HepG2 (cell line): ENCODE results near the gene PBX1. TPM values are rescaled to one million over a fixed set of nuclear protein-coding genes. Genes with fewer than 3 reads are reported as not detected.

Source experiments
- ATAC-seq: fragments of 200-7000 bp; cut with Tn5 transposase; 3 replicates; pipeline ENCODE4 v1.9.1; 2020; ENCODE audit warnings: mild to moderate bottlenecking, moderate library complexity
- BruUV-seq: library from RNA; stranded (reverse); fragments of 400-500 nt; replicated peaks from 2 replicates; lab custom pipeline; 2021; lab: Mats Ljungman, UMichigan
- CTCF ChIA-PET: fragments of 300-600 bp; formaldehyde crosslinking; extraction: SDS; loops from one replicate; lab custom pipeline; 2021; ENCODE audit warnings: low total read pairs, inconsistent platforms, low intra/inter-chr PET ratio; lab: Yijun Ruan, JAX
- POLR2A ChIA-PET: fragments of 350-600 bp; sonication (Branson Sonifier 250); formaldehyde crosslinking; loops from one replicate; lab custom pipeline; 2020; ENCODE audit warnings: antibody characterized with exemption, inconsistent platforms; lab: Yijun Ruan, JAX
- DNase-seq: peaks from one replicate; pipeline ENCODE4 v3.0.0-alpha.2; 2015; ENCODE audit warnings: low spot score
- FAIRE-seq: peaks from 3 replicates; lab custom pipeline; 2011; peaks lifted over from hg19 to GRCh38; lab: Jason Lieb, UNC
- H2AFZ ChIP-seq: one replicate; pipeline ENCODE4 v1.6.1; 2011; ENCODE audit warnings: low read length, inconsistent platforms
- H3K27ac ChIP-seq: fragments of 300-600 bp; 3 replicates; pipeline ENCODE4 v1.8.0; 2011; ENCODE audit warnings: mixed run types, mild to moderate bottlenecking, mixed read lengths, low read length, inconsistent platforms; ENCODE audit not compliant: insufficient read depth; ENCODE audit errors: extremely low read length
- H3K27me3 ChIP-seq, 2 experiments: fragments of 200-600 bp in 1 of 2; 2 replicates in 1 of 2; 3 replicates in 1 of 2; pipeline versions ENCODE4 v1.6.0 to v1.8.0; 2011; ENCODE audit warnings: low read length in 2 of 2, mild to moderate bottlenecking in 2 of 2, moderate library complexity in 2 of 2, inconsistent platforms in 1 of 2; ENCODE audit not compliant: insufficient read depth in 2 of 2, control insufficient read depth in 1 of 2
- H3K36me3 ChIP-seq, 2 experiments: fragments of 200-600 bp in 1 of 2; replicated peaks in 1 of 2; 2 replicates in 1 of 2; 3 replicates in 1 of 2; pipeline versions ENCODE4 v1.5.1 to v1.8.0; 2011; ENCODE audit warnings: low read length in 2 of 2, inconsistent platforms in 1 of 2; ENCODE audit not compliant: insufficient read depth in 2 of 2, control insufficient read depth in 1 of 2
- H3K4me1 ChIP-seq: 2 replicates; pipeline ENCODE4 v1.5.1; 2012; ENCODE audit warnings: low read length, inconsistent platforms; ENCODE audit not compliant: insufficient read depth
- H3K4me2 ChIP-seq: 2 replicates; pipeline ENCODE4 v1.6.0; 2011; ENCODE audit warnings: low read depth, low read length, inconsistent platforms
- H3K4me3 ChIP-seq, 3 experiments: fragments of 200-600 bp in 1 of 3; sonication (generic), shearing (Covaris generic) in 1 of 3; replicated peaks in 1 of 3; 2 replicates each; pipeline ENCODE4 v1.5.1; 2011 to 2016; ENCODE audit warnings: low read length in 3 of 3, inconsistent platforms in 2 of 3, low read depth in 2 of 3, mild to moderate bottlenecking in 2 of 3, control low read depth in 1 of 3, mixed read lengths in 1 of 3; ENCODE audit not compliant: insufficient read depth in 1 of 3
- H3K79me2 ChIP-seq: one replicate; pipeline ENCODE4 v1.6.1; 2011; ENCODE audit warnings: low read length, inconsistent platforms; ENCODE audit not compliant: insufficient read depth
- H3K9ac ChIP-seq: 2 replicates; pipeline ENCODE4 v1.6.0; 2011; ENCODE audit warnings: mild to moderate bottlenecking, low read depth, low read length, inconsistent platforms; ENCODE audit not compliant: insufficient read depth
- H3K9me3 ChIP-seq: 2 replicates; pipeline ENCODE4 v1.5.1; 2012; ENCODE audit warnings: mild to moderate bottlenecking, low read length
- H4K20me1 ChIP-seq: 2 replicates; pipeline ENCODE4 v1.6.0; 2011; ENCODE audit warnings: inconsistent platforms, mild to moderate bottlenecking, low read length, moderate library complexity; ENCODE audit not compliant: insufficient read depth
- FOXO1 ChIP-seq: sonication (generic); formaldehyde crosslinking; IDR thresholded peaks from 2 replicates; pipeline ENCODE4 v1.4.0; 2020; ENCODE audit warnings: missing genetic modification reagents
- HMG20B ChIP-seq: conservative IDR thresholded peaks from 2 replicates; pipeline ENCODE4 v1.6.1; 2016; ENCODE audit warnings: missing genetic modification reagents, missing compliant biosample characterization
- NPAS2 ChIP-seq: sonication (generic); formaldehyde crosslinking; IDR thresholded peaks from 2 replicates; pipeline ENCODE4 v1.8.0; 2022; ENCODE audit warnings: mild to moderate bottlenecking, missing genetic modification reagents, borderline replicate concordance
- RXRB ChIP-seq: IDR thresholded peaks from 2 replicates; pipeline ENCODE4 v1.6.1; 2016; ENCODE audit warnings: borderline replicate concordance, missing genetic modification reagents, missing compliant biosample characterization
- SP4 ChIP-seq: sonication (generic); formaldehyde crosslinking; IDR thresholded peaks from 2 replicates; pipeline ENCODE4 v1.8.1; 2023; ENCODE audit warnings: mild to moderate bottlenecking, missing genetic modification reagents
- ZNF3 ChIP-seq: IDR thresholded peaks from 2 replicates; pipeline ENCODE4 v1.7.0; 2017; ENCODE audit warnings: inconsistent platforms
- ZNF317 ChIP-seq: sonication (generic); formaldehyde crosslinking; IDR thresholded peaks from 2 replicates; pipeline ENCODE4 v1.5.0; 2020; ENCODE audit warnings: mild to moderate bottlenecking, missing genetic modification reagents
- ZNF451 ChIP-seq: sonication (generic); formaldehyde crosslinking; IDR thresholded peaks from 2 replicates; pipeline ENCODE4 v1.5.0; 2020; ENCODE audit warnings: mild to moderate bottlenecking, missing genetic modification reagents
- in situ Hi-C: cut with HindIII; loops from 2 replicates; pipeline ENCODE4 v1.10.0; 2017; ENCODE audit warnings: low pct_unique_long_range_greater_than_20kb; ENCODE audit not compliant: extremely low pct_ligation_motif_present
- intact Hi-C: fragments of 100-400 bp; cut with micrococcal nuclease; formaldehyde crosslinking; loops from one replicate; pipeline ENCODE4 v1.10.0; 2022; ENCODE audit not compliant: unreplicated experiment
- polyA plus RNA-seq, 8 experiments: library from polyadenylated mRNA; depleted of rRNA in 3 of 8; stranded (reverse) in 7 of 8; unstranded in 1 of 8; fragments of >200 nt; fragmentation: Illumina TruSeq in 4 of 8; extraction: Trizol in 4 of 8; gene quantifications; 2 replicates each; pipeline versions ENCODE4 v1.2.1 to v1.2.3, GENCODE V29; 2011 to 2016; ENCODE audit warnings: low read depth in 4 of 8, missing spikeins in 1 of 8, mixed read lengths in 1 of 8; ENCODE audit not compliant: insufficient read depth in 1 of 8
- total RNA-seq, 5 experiments: library from RNA; depleted of rRNA; stranded (reverse); fragments of >200 nt; fragmentation: Illumina TruSeq; extraction: Trizol; gene quantifications; 2 replicates each; pipeline ENCODE4 v1.2.3, GENCODE V29; 2016; ENCODE audit warnings: low read depth in 1 of 5
- TF ChIP-seq, protein P1 (sequence below): sonication (generic); formaldehyde crosslinking; IDR thresholded peaks from 2 replicates; pipeline ENCODE4 v1.9.0; 2021; ENCODE audit warnings: mild to moderate bottlenecking, missing genetic modification reagents
- TF ChIP-seq, protein P2 (sequence below): sonication (generic); formaldehyde crosslinking; IDR thresholded peaks from 2 replicates; pipeline ENCODE4 v1.5.0; 2020; ENCODE audit warnings: mild to moderate bottlenecking, missing genetic modification reagents, borderline replicate concordance

The PBX1 gene
- total and polyA plus RNA-seq, 2 of the 13 experiments (the other 11 are each of a cell fraction or from before 2014, with no cell fraction given) = 0.24 TPM; not detected in 1

DNA sequence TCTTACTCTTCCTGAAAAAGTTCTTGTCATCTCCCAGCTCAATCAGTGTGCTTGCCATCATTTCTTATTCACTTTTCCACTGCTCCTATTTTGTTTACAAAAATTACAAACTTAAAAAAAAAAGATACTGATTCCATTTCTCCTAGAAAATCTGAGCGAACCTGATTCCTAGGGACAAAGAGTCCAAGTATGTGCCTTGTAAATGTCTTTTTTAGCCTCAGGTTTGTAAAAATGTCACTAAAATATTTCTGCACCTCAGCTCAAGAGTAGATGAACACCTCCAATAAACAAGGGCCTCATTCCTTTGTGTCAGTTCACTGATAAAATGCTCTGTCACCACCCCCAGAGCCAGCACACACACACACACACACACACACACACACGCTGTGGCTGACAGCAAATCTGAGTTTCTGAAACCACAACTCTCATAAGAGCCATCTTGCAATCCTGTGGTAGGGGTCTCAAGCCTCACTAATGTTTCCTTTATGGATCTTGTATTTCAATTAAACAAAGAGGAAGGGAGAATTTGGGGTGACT is 299.2 kb downstream of the PBX1 start (continued):
- TF ChIP-seq, protein P1, sequence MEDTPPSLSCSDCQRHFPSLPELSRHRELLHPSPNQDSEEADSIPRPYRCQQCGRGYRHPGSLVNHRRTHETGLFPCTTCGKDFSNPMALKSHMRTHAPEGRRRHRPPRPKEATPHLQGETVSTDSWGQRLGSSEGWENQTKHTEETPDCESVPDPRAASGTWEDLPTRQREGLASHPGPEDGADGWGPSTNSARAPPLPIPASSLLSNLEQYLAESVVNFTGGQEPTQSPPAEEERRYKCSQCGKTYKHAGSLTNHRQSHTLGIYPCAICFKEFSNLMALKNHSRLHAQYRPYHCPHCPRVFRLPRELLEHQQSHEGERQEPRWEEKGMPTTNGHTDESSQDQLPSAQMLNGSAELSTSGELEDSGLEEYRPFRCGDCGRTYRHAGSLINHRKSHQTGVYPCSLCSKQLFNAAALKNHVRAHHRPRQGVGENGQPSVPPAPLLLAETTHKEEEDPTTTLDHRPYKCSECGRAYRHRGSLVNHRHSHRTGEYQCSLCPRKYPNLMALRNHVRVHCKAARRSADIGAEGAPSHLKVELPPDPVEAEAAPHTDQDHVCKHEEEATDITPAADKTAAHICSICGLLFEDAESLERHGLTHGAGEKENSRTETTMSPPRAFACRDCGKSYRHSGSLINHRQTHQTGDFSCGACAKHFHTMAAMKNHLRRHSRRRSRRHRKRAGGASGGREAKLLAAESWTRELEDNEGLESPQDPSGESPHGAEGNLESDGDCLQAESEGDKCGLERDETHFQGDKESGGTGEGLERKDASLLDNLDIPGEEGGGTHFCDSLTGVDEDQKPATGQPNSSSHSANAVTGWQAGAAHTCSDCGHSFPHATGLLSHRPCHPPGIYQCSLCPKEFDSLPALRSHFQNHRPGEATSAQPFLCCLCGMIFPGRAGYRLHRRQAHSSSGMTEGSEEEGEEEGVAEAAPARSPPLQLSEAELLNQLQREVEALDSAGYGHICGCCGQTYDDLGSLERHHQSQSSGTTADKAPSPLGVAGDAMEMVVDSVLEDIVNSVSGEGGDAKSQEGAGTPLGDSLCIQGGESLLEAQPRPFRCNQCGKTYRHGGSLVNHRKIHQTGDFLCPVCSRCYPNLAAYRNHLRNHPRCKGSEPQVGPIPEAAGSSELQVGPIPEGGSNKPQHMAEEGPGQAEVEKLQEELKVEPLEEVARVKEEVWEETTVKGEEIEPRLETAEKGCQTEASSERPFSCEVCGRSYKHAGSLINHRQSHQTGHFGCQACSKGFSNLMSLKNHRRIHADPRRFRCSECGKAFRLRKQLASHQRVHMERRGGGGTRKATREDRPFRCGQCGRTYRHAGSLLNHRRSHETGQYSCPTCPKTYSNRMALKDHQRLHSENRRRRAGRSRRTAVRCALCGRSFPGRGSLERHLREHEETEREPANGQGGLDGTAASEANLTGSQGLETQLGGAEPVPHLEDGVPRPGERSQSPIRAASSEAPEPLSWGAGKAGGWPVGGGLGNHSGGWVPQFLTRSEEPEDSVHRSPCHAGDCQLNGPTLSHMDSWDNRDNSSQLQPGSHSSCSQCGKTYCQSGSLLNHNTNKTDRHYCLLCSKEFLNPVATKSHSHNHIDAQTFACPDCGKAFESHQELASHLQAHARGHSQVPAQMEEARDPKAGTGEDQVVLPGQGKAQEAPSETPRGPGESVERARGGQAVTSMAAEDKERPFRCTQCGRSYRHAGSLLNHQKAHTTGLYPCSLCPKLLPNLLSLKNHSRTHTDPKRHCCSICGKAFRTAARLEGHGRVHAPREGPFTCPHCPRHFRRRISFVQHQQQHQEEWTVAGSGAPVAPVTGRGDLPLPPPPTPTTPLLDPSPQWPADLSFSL (CRISPR knock-in tag) = no peak
- TF ChIP-seq RXRB = no peak

DNA sequence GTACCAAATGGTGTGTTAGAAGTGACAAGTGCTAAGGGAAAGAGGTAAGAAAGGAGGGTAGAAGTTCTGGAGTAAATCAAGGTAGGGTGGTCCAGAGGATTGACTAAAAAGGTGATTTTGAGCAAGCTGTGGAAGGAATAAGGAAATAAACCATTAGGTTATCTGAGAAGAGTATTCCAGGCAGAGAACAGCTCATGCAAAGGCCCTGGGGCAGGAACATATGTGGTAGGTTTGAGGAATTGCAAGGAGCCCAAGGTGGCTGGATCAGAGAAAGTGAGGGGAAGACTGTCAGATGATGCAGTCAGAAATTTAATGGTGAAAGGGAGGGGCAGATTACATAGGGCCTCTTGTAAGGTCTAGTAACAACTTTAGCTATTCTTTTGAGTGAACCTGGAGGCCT is 302.6 kb downstream of the PBX1 start:
- Histone ChIP-seq H3K27ac (no peak overlapping the region), H2AFZ (no peak overlapping the region), H4K20me1 (no peaks in the 10 kb centered on the region), H3K4me2 (no peak overlapping the region), H3K36me3 (no peaks in the 10 kb centered on the region), H3K9ac (no peak overlapping the region), H3K4me3 (no peak overlapping the region), H3K4me1 (no peaks in the 10 kb centered on the region), H3K9me3 (no peaks in the 10 kb centered on the region), H3K79me2 (no peaks in the 10 kb centered on the region), H3K27me3 (no peaks in the 10 kb centered on the region)
- ChIA-PET CTCF (no interaction called here), POLR2A (no interaction called here)
- ATAC-seq (no peak), DNase-seq (no peak), FAIRE-seq (no peak)
- no TSS peak for BruUV-seq
- in situ Hi-C loops (no loop called here), intact Hi-C loops (no loop called here)
- TF ChIP-seq FOXO1 (no peak), ZNF451 (CRISPR knock-in tag) (no peak), SP4 (CRISPR knock-in tag) (no peak), ZNF3 (CRISPR knock-in tag) (no peak), NPAS2 (CRISPR knock-in tag) (no peak), ZNF317 (CRISPR knock-in tag) (no peak), HMG20B (CRISPR knock-in tag) (no peak)
- TF ChIP-seq, protein P2, sequence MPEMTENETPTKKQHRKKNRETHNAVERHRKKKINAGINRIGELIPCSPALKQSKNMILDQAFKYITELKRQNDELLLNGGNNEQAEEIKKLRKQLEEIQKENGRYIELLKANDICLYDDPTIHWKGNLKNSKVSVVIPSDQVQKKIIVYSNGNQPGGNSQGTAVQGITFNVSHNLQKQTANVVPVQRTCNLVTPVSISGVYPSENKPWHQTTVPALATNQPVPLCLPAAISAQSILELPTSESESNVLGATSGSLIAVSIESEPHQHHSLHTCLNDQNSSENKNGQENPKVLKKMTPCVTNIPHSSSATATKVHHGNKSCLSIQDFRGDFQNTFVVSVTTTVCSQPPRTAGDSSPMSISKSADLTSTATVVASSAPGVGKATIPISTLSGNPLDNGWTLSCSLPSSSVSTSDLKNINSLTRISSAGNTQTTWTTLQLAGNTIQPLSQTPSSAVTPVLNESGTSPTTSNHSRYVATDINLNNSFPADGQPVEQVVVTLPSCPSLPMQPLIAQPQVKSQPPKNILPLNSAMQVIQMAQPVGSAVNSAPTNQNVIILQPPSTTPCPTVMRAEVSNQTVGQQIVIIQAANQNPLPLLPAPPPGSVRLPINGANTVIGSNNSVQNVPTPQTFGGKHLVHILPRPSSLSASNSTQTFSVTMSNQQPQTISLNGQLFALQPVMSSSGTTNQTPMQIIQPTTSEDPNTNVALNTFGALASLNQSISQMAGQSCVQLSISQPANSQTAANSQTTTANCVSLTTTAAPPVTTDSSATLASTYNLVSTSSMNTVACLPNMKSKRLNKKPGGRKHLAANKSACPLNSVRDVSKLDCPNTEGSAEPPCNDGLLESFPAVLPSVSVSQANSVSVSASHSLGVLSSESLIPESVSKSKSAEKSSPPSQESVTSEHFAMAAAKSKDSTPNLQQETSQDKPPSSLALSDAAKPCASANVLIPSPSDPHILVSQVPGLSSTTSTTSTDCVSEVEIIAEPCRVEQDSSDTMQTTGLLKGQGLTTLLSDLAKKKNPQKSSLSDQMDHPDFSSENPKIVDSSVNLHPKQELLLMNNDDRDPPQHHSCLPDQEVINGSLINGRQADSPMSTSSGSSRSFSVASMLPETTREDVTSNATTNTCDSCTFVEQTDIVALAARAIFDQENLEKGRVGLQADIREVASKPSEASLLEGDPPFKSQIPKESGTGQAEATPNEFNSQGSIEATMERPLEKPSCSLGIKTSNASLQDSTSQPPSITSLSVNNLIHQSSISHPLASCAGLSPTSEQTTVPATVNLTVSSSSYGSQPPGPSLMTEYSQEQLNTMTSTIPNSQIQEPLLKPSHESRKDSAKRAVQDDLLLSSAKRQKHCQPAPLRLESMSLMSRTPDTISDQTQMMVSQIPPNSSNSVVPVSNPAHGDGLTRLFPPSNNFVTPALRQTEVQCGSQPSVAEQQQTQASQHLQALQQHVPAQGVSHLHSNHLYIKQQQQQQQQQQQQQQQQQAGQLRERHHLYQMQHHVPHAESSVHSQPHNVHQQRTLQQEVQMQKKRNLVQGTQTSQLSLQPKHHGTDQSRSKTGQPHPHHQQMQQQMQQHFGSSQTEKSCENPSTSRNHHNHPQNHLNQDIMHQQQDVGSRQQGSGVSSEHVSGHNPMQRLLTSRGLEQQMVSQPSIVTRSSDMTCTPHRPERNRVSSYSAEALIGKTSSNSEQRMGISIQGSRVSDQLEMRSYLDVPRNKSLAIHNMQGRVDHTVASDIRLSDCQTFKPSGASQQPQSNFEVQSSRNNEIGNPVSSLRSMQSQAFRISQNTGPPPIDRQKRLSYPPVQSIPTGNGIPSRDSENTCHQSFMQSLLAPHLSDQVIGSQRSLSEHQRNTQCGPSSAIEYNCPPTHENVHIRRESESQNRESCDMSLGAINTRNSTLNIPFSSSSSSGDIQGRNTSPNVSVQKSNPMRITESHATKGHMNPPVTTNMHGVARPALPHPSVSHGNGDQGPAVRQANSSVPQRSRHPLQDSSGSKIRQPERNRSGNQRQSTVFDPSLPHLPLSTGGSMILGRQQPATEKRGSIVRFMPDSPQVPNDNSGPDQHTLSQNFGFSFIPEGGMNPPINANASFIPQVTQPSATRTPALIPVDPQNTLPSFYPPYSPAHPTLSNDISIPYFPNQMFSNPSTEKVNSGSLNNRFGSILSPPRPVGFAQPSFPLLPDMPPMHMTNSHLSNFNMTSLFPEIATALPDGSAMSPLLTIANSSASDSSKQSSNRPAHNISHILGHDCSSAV (CRISPR knock-in tag) = no peak
